HG03565 (cell line): ENCODE results near the gene INHBC.
"Not testable (repeated sequence)": the region's sequence is repeated elsewhere in the genome, so short reads cannot be mapped to it uniquely, and the experiment has no call there.

ENCODE experiments used
- ATAC-seq: cut with Tn5 transposase; IDR thresholded peaks from one replicate; pipeline ENCODE4 v1.9.1; 2021; ENCODE audit warnings: mild to moderate bottlenecking, moderate library complexity; ENCODE audit not compliant: unreplicated experiment

Gene INHBC, protein sequence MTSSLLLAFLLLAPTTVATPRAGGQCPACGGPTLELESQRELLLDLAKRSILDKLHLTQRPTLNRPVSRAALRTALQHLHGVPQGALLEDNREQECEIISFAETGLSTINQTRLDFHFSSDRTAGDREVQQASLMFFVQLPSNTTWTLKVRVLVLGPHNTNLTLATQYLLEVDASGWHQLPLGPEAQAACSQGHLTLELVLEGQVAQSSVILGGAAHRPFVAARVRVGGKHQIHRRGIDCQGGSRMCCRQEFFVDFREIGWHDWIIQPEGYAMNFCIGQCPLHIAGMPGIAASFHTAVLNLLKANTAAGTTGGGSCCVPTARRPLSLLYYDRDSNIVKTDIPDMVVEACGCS

DNA sequence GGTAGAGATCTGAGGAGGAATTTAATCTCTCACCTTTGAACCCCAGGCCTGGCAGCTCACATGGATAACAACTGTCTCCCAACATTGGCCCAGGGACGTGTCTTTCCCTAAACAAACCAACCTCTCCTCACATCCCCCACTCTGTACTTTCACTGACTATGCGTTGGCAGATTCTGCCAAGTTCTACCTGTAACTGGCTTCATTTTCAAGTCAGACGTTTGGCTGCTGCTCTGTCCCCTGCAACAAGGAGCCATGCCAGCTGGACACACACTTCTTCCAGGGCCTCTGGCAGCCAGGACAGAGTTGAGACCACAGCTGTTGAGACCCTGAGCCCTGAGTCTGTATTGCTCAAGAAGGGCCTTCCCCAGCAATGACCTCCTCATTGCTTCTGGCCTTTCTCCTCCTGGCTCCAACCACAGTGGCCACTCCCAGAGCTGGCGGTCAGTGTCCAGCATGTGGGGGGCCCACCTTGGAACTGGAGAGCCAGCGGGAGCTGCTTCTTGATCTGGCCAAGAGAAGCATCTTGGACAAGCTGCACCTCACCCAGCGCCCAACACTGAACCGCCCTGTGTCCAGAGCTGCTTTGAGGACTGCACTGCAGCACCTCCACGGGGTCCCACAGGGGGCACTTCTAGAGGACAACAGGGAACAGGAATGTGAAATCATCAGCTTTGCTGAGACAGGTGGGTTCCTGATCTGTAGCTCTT is at the start of gene INHBC:
INHBC (plus strand) TSS at position 268 of the 707 bp plus-strand sequence; CDS start at position 371, 103 bp downstream.
- no peak for ATAC-seq

- no peak for ATAC-seq
Measured at GRCh38 chr12:57385586-57385985, 49.0 kb upstream of the INHBC start.

GRCh38 chr12:57386187-57386720 is 48.3 kb upstream of the INHBC start:
- no peak for ATAC-seq

DNA sequence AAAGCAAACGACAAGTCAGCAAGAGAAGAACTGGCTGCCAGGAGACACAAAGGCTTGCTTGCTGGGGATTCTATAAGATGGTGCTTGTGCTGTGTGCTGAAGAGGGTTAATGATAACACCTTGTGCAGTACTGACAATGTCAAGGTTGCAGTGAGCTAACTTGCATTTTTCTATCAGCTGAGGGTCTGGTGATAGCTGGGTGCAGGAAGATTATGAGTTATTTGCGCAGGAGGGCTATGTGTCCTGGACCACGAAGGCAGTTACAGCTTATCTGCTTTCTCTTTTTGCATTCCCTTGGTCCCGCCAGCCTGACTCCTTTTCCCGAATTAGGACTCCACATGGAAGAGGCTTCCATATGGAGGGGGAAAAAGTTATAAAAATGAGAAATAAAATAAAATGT is 46.2 kb upstream of the INHBC start:
- no peak for ATAC-seq

DNA sequence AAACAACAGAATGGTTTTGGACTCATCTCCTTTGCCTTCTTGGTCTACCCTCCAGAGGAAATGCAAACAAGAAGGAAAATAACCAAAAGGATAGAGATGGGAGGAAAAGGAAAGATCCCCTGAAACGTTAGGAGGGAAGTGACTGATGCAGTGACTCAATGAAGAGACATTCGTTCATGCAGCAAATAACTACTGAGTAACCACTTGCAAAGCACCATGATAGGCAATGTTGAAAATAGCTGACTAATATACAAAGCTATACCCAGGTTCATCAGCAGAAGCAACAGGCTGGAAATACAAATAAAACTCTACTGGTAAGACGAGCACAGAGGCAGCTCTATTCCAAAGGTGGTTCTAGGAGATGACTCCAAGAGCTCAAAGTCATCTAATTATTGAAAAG is 45.6 kb upstream of the INHBC start:
- no peak for ATAC-seq

DNA sequence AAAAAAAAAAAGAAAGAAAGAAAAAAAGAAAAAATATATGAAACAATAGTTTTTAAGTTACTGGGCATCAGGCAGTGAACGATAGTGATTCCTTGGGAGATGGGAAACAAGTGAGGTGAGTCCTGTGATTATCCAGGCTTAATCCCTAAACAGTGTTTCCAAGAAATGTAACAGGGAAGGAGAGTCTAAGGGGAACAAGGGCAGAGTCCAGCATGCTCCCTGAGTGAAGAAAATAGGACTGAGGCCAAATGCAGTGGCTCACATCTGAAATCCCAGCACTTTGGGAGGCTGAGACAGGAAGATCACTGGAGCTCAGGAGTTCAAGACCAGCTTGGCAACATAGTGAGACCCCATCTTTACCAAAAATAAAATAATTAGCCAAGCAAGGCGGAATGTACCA is 44.4 kb upstream of the INHBC start:
- no peak for ATAC-seq

- ATAC-seq, result no peak
Measured at GRCh38 chr12:57395121-57395520, 39.5 kb upstream of the INHBC start.

- ATAC-seq, result no peak
Measured at GRCh38 chr12:57397441-57397840, 37.1 kb upstream of the INHBC start.

- not testable (repeated sequence) for ATAC-seq
Measured at GRCh38 chr12:57399718-57400463, 34.7 kb upstream of the INHBC start.

DNA sequence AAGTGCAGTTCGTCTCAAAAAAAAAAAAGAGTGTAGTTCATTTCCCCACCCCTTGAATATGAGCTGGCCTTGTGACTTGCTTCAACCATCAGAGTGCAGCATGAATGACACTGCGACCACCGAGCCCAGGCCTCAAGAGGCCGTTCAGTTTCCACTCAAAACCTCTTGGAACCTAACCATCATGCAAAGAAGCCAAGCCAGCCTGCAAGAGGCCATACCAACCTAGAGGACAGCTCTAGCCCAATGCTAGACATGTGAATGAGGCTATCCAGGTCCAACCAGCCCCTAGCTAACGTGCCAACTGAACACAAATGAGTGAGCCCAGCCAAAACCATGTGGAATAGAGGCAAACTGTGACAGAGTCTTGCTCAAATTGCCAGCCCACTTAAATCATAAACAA is 33.4 kb upstream of the INHBC start:
- ATAC-seq, result no peak

- ATAC-seq, result not testable (repeated sequence)
Measured at GRCh38 chr12:57402156-57402555, 32.4 kb upstream of the INHBC start.

DNA sequence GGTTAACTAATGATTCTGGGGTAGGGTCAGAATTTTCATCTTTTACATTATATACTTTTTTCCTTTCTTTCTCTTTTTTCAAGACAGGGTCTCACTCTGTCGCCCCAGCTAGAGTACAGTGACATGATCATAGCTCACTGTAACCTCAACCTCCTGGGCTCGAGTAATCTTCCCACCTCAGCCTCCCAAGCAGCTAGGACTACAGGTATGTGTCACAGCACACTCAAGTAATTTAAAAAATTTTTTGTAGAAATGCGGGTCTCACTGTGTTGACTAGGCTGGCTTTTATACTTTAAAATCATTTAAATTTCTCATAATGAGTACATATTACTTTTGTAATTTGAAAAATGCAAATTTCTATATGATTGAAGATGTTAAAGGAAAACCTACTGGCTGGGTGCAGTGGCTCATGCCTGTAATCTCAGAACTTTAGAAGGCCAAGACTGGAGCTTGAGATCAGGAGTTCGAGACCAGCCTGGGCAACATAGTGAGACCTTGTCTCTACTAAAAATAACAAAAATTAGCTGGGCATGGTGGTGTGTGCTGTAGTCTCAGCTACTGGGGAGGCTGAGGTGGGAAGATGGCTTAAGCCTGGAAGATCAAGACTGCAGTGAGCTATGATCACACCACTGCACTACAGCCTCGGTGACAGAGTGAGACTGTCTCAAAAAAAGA is 29.5 kb upstream of the INHBC start:
- ATAC-seq, result no peak

DNA sequence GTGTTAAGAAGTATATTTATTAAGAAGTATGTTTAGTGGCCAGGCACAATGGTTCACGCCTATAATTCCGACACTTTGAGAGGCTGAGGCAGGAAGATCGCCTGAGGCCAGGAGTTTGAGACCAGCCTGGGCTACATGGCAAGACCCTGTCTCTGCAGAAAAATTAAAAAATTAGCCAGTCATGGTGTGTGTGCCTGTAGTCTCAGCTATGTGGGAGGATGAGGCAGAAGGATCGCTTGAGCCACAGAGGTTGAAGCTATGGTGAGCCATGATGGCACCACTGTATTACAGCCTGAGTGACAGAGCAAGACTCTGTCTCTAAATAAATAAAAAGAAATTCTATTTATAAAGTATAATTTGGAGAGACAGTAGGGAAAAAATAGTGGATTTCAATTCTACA is 24.1 kb upstream of the INHBC start:
- ATAC-seq, result no peak

- ATAC-seq, result not testable (repeated sequence)
Measured at GRCh38 chr12:57414160-57414559, 20.4 kb upstream of the INHBC start.

GRCh38 chr12:57415088-57415487 is 19.5 kb upstream of the INHBC start:
- no peak for ATAC-seq

GRCh38 chr12:57416039-57416996 is 18.3 kb upstream of the INHBC start:
- ATAC-seq, result no peak

GRCh38 chr12:57418255-57418654 is 16.3 kb upstream of the INHBC start:
- ATAC-seq, result no peak

DNA sequence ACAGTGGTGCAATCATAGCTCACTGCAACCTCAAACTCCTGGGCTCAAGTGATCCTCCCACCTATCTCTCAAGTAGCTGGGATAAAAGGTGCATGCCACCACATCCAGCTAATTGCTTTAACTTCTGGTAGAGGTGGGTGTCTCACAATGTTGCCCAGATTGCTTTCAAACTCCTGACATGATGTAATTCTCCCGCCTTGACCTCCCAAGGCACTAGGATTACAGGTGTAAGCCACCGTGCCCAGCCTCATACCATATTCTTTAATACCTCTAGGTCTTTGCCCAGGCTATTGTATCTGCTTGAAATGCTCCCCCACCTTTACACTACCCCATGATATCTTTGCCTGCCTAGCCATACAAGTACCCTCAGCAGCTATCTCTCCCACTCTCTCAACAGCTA is 15.1 kb upstream of the INHBC start:
- no peak for ATAC-seq

GRCh38 chr12:57420482-57420881 is 14.1 kb upstream of the INHBC start:
- no peak for ATAC-seq

GRCh38 chr12:57426948-57427347 is 7.6 kb upstream of the INHBC start:
- not testable (repeated sequence) for ATAC-seq
